HG02970 (cell line): Measurements from ENCODE around the gene LPCAT1.

Experiments
- ATAC-seq: cut with Tn5 transposase; IDR thresholded peaks from one replicate; pipeline ENCODE4 v1.9.1; 2021; ENCODE audit warnings: mild to moderate bottlenecking, moderate library complexity, moderate number of reproducible peaks; ENCODE audit not compliant: unreplicated experiment, low FRiP score

The LPCAT1 gene

DNA sequence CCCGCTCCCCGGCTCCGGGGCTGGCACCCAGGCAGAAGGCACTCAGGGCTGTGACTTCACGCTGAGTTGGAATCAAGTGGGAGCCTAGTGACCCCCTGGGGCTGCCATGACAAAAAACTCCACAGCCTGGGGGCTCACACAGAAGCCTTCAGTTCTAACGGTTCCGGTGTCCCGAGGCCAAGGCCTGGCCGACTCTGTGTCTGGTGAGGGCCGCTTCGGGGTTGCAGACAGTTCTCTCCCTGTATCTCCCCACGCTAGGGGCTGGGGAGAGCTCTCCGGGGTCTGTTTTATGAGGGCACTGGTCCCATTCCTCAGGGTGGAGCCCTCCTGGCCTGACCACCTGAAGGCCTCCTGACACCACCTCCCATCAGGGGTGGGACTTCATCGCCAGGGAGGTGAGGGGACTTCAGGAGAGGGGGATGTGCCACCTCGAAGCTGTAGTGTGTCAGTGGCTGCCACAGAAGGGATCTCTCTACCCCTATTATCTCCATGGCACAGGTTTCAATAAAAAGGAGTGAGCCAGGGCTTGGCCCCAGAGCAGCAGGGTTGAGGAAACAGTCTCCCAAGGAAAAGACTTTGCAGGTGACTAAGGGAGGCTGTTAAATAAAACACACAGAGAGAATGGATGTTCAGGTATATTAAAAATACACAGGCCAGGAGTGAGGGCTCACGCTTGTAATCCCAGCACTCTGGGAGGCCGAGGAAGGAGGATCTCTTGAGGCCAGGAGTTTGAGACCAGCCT is 77.0 kb downstream of the LPCAT1 start:
- ATAC-seq: no peak

DNA sequence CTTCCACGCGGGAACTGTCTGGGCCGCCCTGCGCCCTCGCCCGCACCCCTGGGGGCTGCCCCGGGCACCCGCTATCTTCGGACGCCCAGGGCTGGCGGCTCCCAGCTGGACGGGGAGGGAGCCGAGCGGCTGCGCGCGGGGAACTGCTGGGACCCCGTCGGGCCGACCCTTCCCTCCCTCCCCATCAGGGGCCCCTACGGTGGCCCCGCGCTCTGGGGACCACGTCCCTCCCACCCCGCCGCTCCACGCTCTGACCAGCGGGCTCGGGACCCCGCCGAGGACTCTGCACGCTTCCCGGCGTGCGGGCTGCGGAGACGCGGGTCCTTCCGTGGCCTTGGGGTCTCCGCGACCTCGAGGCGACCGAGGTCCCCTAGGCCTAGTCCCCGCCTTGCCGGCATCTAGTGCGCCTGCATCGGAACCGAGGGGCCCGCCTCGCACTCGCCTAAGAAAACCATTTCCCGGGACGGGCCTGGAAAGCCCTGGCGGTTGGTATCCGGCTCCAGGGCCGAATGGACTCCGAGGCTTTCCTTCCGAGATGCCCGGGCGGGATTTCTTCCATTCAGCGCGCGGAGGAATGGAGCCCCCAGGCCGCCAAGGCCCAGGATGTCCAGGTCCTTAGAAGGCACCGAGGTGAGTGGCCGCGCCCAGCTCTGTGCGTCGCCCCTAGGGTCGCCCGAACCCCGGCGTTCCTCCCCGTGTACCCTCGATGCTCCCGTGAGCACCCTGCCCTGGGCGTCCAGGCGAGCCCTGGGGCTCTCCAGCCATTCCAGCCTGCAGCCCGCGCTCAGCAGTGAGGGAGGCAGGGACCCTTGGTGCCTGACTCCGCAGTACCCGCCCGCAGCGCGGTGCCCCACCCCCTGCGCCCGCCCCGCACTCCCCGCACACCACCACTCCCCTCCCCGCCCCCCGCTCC is 77.8 kb downstream of the LPCAT1 start:
- no peak for ATAC-seq

DNA sequence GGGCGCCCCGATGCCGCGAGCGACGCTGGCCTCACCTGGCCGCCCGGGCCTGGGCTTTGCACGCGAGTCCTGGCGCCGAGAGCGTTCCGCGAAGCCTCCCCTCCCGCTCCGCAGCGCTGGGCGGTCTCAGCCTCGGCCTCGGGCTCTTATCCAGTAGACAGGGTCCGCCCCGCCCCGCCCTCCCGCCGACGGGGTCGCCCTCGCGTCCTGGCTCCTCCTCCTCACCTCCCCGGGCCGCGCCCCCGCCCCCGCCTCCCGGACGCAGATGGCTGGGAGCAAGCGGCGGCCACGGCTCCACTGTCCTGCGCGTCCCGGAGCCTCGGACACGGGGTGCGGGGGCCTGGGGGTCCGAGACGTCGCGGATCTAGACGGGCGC is 78.5 kb downstream of the LPCAT1 start, which contains the start of gene SLC6A3:
Gene SLC6A3, minus strand, starts transcription at position 128 of the 376 bp plus-strand sequence. CDS start 2,243 bp downstream, outside the sequence.
- ATAC-seq: no peak

DNA sequence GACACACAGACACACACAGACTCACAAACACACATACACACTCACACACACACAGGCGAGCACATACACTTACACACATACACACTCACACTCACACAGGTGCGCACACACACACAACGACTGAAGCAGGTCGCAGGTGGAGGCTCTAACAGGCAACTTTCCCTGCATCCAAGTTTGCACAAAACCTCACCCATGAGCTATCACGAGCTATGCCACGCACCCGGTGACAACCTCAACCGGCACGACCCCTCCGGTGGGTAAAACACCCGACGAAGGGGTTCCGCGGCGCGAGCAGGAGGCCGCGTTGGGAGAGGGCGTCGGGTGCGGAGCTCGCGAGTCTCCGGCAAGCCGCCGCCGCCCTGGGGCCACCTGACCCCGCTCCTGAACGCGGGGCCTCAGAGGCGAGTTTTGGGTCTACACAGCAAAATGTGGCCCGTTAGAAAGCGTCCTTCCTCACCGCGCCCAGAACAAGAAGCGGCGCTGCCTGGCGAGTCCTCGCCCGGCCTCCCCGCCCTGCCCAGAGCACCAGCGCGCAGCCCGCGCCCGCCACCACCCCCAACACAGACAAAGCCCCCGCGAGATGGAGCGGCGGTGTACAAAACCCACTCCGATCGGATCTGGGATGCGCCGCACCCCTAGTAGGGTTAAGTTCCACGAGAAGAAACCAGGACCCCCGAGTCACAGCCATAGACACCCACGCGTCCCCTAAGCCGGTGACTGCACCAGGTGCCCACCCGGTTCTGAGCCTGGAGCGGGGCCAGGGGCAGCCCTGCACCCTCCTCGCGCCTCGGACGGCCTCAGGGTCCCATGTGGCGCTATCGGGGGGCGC is 79.2 kb downstream of the LPCAT1 start:
- no peak for ATAC-seq

DNA sequence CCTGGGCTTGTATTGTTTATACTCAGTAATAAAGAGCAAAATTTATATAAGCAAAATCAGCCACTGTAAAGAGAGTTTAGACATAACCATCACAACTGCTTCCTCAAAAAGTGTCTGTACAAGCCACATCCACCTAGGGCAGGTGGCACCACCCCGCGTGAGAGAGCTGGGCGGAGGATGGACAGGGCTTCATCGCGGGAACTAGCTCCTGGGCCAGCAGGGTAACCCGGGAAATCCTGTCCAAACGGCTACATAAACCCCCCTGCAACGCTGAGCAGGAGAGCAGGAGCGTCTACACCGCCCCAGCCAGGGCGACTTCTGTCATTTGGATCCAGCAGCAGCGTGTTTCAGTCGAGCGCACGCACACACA is 79.8 kb downstream of the LPCAT1 start:
- ATAC-seq: no peak

DNA sequence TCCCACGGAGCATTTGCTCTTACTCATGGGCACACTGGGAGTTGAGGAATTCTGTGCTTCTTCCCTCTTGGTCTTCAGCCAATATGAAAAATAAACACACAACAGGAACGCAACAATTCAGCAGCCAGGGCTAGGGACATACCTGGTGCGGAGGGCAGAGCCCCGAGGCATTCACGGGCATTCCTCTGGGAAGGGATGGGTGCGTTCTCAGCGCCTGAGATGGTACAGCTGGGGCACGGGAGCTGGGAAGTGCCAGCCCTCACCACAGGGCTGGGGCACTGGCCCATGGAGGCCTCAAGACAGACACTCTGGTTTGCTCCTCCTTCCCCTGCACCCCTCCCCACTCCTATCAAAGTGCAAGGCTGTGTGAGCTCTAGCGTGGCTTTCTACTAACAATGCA is 80.6 kb downstream of the LPCAT1 start:
- ATAC-seq: no peak

DNA sequence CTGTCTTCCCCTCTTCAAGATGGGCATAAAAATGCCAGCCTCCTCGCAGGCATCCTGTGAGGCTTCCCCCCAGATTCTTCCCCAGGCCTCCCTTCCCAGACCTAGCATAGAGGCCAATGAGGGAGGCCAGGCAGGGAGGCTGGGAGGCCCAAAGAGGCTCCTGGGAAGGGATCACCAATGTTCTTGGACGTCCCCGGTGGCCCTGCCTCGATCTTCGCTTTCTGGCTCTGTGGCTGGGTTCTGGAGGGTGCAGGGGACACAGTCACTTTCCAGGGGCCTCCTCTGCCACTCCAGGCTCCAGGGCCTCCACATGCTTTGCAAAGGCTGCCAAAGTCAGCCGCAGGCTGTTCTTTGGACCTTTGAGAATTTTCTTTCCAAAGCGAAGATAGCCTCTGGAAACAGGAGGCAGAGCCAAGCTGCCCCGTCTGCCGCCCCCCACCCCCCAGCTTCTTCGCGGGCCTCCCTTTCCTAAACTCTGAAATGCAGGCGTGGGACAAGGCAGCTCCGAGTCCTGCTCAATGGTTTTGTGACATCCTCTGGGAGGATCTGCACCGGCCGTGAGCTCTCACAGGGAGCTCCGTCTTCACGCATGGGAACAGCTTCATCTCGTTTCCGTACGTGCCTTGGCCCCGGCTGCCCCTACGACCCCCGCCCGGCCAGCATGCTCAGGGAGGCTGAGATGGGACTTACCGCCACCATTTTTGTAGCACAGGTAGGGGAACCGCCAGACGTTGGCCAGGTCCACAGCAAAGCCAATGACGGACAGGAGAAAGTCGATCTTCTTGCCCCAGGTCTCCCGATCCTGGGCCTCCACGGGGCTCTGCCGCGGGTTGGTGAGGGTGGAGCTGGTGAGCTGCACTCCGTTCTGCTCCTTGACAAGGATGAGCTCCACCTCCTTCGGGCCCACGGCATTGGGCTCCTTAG is 81.3 kb downstream of the LPCAT1 start:
- no peak for ATAC-seq

DNA sequence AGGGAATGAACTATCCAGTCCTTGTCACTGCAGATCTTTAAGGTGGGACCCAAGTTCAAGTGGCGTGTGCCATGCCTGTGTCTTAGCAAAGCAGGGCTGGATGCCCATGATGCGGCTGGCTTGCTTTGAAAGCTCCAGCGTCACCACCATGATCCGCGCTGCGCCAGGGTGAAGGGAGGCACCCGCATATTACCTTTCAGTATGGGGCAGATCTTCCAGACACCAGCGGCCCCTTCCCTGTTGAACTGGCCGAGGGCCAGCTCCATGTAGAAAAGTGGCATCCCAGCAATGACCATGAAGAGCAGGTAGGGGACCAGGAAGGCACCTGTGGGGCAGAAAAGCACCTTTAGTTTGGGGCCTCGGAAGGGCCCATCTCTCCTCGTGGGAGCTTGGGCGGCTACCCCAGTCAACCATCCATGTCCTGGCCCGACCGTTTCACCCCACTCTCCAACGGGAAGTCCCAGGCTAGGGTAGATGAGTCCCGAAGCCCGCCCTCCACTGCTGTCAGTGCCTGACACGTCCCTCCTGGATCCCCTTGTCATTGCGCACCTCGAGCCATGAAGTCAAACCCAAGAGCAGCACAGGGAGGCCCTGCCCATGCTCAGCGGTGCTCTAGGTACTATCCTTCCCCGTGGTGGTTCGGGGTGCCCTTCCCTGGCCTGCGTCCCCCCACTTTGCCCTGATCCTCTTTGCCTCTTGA is 82.4 kb downstream of the LPCAT1 start:
- no peak for ATAC-seq

DNA sequence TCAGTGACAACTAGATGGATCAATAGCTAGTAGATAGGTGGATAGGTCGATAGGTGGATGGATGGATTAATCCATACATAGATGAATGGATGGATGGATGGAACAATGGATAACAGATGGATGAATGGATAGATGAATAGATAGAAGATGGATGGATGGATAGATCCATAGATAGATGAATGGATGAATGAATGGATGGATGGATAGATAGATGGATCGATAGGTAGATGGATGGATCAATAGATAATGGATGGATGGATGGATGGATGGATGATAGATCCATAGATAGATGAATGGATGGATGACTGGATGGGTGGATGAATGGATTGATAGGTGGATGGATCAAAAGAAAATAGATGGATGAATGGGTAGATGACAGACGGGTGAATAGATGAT is 83.7 kb downstream of the LPCAT1 start:
- ATAC-seq: no peak

DNA sequence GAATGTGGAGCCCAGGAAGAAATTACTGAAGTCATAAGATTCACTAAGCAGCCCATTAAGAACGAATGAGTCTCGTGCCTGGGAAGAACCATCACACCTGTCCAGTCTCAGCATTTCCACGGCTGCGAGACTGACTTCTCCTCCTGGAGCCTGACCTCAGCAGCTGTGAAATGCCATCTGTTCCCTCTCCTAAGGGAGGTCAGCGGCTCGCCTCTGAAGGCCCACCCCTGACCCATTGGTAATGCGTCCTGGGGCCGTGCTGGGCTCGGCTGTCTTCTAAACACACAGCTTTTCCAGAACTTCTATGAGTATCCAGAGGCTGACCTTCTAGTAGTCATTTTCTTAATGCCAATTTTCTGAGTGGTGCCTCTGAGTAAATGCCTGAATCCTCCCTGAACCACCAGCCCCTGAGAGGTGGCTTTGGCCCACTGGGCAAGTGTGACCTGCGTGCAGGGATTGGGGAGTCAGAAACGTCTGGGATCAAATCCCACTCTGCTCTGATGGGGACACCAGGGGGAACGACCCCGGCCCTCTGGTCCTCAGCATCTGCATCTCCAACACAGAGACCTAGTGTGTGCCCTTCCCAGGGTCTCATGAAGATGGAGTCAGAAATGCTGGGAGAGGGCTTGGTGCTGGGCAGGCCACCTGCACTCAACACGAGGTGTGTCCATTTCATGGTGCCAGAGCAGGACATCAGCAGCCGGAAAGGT is 84.2 kb downstream of the LPCAT1 start:
- no peak for ATAC-seq

DNA sequence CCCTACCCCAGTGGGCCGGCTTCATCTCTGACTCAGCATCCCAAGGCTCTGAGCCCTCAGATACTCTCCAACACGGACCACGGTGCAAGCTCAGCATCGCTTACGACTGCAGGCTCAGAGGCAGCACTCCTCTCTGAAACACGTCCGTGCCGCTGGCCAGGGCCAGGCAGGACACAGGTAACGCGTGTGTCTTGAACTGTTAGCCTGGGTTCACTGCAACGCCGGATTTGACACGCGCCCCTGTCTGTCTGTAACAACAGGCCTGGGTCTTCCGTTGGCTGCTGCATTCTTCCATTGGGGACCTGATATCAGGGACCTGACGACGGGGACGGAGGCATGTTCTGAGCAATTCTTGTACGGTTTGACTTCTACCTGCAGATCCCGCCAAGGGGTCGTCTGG is 84.9 kb downstream of the LPCAT1 start:
- ATAC-seq: no peak

DNA sequence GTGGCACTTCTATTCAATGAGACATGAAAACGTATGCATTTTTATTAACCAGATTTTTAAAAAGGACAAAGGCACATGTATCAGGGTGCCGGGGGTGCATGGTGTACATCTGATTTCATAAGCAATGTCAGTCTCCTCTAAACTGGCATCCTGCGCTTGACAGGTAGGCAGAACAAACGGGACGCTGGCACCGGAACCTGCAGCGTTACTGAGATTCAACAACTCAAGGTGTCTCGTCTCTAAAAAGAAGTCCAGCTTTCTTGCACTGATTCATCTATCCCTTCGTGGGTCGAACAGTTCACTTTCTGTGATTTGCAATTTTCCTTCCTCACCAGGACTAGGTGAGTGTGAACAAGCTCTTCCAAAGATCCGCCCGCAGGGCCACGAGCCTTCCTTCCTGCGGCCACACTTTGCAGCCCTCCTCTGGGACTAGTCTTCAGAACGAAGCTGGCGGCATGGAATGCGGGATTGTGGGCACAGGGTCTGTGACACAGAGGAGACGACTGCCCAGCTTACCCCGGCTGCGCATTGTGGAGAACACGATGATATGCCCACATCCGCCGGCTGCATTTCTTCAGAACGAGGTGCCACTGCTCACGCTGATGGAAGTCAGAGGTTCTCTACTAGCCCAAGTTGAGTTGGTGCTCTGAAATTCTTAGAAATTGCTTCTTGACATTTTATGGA is 85.7 kb downstream of the LPCAT1 start:
- ATAC-seq: no peak

DNA sequence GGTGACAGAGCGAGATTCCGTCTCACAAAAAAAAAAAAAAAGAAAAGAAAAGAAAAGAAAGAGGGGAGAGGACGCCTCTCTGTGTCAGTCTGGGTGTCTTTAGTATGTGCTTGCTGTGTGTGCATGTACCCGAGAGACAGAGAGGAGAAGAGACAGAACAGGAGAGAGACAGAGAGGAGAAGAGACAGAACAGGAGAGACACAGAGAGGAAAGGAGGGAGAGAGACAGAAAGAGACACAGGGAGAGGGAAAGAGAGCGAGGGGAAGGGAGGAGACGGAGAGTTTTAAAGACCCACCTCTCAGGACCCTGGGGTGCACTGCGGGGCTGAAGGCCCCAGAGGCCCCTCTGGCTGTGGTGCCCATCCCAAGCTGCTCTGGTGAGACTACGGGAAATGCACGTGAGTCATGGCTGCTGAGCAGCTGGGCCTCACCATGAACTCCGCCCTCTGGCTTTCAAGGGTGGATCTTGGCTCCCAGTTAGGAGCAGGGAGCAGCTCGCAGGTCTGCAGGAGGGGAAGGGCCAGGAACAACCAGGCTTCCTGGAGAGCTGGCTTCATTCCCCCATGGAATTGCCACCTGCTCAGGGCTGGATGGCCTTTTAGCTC is 86.4 kb downstream of the LPCAT1 start:
- ATAC-seq: no peak

DNA sequence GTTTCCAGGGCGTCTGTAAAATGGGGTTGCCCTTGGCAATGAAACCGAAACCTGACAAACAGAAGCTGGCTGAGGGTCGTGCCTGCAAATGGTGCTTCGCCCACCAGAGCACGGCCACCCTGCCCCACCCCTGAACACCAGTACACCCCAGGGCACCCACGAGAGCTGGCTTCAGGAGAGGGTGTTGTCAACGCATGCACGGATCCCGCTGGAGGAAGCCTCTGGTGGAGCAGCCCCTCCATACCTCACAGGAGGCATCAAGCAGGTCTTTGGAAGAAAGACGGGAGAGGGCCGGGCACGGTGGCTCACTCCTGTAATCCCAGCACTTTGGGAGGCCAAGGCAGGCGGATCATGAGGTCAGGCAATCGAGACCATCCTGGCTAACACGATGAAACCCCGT is 87.1 kb downstream of the LPCAT1 start:
- ATAC-seq: no peak

DNA sequence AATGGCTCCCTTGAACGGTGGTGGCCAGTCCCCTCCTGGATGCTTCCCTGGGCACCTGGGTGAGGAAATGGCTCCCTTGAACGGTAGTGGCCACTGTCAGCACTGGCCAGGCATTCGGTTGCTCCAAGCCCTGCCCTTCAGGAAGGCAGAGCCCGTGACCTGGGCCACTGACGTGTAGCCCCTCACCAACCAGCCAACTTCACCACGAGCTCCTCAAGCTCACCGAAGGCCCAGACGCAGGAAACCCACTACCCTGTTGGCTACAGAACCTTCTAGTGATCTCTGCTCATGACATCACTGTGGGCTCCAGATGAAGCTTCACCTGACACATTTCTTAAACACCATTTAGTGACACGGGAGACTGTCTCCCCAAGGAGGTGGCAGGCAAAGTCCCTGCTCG is 87.7 kb downstream of the LPCAT1 start:
- ATAC-seq: no peak

DNA sequence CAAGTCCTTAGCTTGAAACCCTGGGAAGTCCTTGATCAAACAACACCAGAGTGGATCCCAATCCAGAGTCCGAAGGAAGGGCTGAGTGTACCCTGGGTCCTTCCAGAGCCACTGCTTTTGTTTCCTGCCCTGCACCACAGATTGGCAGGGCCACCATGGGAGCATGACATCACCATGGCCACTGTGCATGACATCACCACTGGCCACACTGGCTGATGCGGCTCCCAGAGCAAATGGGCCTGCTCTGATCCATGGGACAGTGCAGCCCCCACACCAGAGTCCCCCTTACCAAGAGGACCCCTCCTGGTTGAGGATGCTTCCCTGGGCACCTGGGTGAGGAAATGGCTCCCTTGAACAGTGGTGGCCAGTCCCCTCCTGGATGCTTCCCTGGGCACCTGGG is 88.4 kb downstream of the LPCAT1 start:
- no peak for ATAC-seq

DNA sequence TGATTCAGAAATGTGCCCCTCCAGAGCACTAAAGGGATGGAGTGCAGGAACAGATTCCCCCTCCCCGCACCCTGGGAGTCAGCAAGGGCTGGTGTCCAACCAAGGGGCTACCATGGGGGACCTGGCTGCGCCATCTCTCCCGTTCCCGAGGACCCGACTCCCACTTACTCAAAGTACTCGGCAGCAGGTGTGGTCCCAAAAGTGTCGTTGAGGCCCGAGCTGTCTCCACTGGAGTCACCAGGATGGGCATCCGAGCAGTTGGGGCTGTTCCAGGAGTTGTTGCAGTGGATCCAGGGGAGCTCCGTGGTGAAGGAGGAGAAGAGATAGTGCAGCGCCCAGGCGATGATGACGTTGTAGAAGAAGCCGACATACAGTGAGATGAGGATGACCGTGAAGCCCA is 91.5 kb downstream of the LPCAT1 start:
- no peak for ATAC-seq

DNA sequence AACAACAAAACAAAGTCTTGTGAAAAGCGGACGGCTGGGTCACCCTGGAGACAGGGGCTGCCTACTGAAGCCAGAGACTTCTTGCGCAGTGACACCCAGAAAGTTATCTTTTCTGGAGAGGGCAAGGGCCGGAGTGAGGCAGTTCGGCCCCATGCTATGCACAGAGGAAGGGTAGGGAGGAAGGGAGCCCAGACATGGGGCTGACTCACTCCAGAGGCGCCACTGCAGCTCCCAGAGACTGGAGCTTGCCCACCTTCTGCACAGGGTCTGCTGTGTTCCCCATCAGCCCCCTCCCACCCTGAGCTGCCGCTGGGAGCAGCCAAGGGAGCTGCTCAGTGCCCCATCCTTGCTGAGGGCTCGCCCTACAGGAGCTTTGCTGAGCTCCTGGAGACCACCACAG is 91.9 kb downstream of the LPCAT1 start:
- no peak for ATAC-seq
